ENCODE results near the gene RAET1E.
"Not testable (repeated sequence)": the region's sequence is repeated elsewhere in the genome, so short reads cannot be mapped to it uniquely, and the experiment has no call there.

Gene RAET1E

GRCh38 chr6:149909701-149910470, 12.0 kb upstream of the RAET1E start:
- no peak for DNase-seq (ENCODE audit: low read depth in 2 of 2)

- not testable (repeated sequence) for DNase-seq (ENCODE audit: low read depth in 2 of 2)
These were observed 10.6 kb upstream of the RAET1E start for GRCh38 chr6:149908480-149908879.

- no peak for DNase-seq (ENCODE audit: low read depth in 2 of 2)
These were observed 9.4 kb upstream of the RAET1E start for GRCh38 chr6:149907317-149907716.

- DNase-seq (ENCODE audit: low read depth in 2 of 2) = no peak
These were observed 8.5 kb upstream of the RAET1E start for GRCh38 chr6:149906405-149906804.

GRCh38 chr6:149905911-149906371, 8.0 kb upstream of the RAET1E start:
- DNase-seq (ENCODE audit: low read depth in 2 of 2) = no peak

- no peak for DNase-seq (ENCODE audit: low read depth in 2 of 2)
These were observed 7.5 kb upstream of the RAET1E start for GRCh38 chr6:149905371-149905910.

- DNase-seq (ENCODE audit: low read depth in 2 of 2) = no peak
These were observed 6.9 kb upstream of the RAET1E start for GRCh38 chr6:149904661-149905370.

GRCh38 chr6:149903938-149904611, 6.2 kb upstream of the RAET1E start:
- DNase-seq (ENCODE audit: low read depth in 2 of 2) = no peak

GRCh38 chr6:149901444-149902140, 3.7 kb upstream of the RAET1E start:
- DNase-seq (ENCODE audit: low read depth in 2 of 2) = no peak

- DNase-seq (ENCODE audit: low read depth in 2 of 2) = no peak
These were observed 2.9 kb upstream of the RAET1E start for GRCh38 chr6:149900620-149901443.

- DNase-seq (ENCODE audit: low read depth in 2 of 2) = no peak
These were observed 2.2 kb upstream of the RAET1E start for GRCh38 chr6:149899926-149900619.

GRCh38 chr6:149899486-149899885, 1.6 kb upstream of the RAET1E start:
- DNase-seq (ENCODE audit: low read depth in 2 of 2) = no peak

- no peak for DNase-seq (ENCODE audit: low read depth in 2 of 2)
These were observed 1.1 kb upstream of the RAET1E start for GRCh38 chr6:149898966-149899365.

GRCh38 chr6:149897015-149897697, 757 bp downstream of the RAET1E start:
- no peak for DNase-seq (ENCODE audit: low read depth in 2 of 2)

GRCh38 chr6:149896491-149896890, 1.4 kb downstream of the RAET1E start:
- DNase-seq (ENCODE audit: low read depth in 2 of 2) = no peak

- DNase-seq (ENCODE audit: low read depth in 2 of 2) = peak in 1 of 2 donors; percentile 5
These were observed 2.1 kb downstream of the RAET1E start for GRCh38 chr6:149895833-149896271.

- DNase-seq (ENCODE audit: low read depth in 2 of 2) = no peak
These were observed 2.8 kb downstream of the RAET1E start for GRCh38 chr6:149895048-149895590.

GRCh38 chr6:149891864-149892263, 6.0 kb downstream of the RAET1E start:
- not testable (repeated sequence) for DNase-seq (ENCODE audit: low read depth in 2 of 2)

GRCh38 chr6:149891259-149891658, 6.7 kb downstream of the RAET1E start:
- no peak for DNase-seq (ENCODE audit: low read depth in 2 of 2)

Measured in stimulated activated CD4-positive, alpha-beta T cell treated with anti-CD3 and anti-CD28 coated beads, Interleukin-1b, Interleukin-23, amount 100 ng/mL, for 1 hour (primary cell).